ENCODE data around the gene LRRC2.
"Not testable (repeated sequence)": the region's sequence is repeated elsewhere in the genome, so short reads cannot be mapped to it uniquely, and the experiment has no call there.

The LRRC2 gene, protein sequence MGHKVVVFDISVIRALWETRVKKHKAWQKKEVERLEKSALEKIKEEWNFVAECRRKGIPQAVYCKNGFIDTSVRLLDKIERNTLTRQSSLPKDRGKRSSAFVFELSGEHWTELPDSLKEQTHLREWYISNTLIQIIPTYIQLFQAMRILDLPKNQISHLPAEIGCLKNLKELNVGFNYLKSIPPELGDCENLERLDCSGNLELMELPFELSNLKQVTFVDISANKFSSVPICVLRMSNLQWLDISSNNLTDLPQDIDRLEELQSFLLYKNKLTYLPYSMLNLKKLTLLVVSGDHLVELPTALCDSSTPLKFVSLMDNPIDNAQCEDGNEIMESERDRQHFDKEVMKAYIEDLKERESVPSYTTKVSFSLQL

DNA sequence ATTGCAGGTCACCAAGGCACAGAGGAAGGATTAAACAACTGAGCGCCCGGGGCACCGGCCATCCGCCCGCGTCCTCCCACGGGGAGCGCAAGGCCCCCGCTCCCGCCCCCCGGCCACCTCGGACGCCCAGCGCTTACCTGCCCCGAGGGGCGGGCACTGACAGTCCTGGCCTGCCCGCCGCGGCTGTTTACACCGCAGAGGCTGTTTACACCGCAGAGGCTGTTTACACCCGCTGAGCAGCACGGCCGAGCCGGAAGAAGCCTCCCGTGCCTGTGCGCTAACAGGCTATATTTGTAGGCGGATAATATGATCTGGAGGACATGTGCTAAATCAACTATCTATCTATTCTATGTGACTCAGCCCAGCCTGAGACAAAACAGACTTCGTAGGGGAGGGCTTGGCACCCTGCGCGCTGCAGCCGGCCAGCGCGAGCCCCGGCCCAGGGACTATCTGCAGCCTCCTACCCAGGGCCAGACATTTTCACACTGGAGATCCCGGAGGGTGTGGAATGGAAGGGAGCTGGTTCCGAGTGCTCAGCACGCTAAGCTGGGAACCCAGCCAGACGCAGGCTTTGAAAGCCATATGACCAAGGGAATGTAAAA, at the start of gene LRRC2:
Gene LRRC2 (minus strand): TSS at position 263 of the 602 bp plus-strand sequence. CDS start 14,711 bp downstream, outside the sequence.
- DNase-seq (ENCODE audit: low spot score), result peak; percentile 51

DNA sequence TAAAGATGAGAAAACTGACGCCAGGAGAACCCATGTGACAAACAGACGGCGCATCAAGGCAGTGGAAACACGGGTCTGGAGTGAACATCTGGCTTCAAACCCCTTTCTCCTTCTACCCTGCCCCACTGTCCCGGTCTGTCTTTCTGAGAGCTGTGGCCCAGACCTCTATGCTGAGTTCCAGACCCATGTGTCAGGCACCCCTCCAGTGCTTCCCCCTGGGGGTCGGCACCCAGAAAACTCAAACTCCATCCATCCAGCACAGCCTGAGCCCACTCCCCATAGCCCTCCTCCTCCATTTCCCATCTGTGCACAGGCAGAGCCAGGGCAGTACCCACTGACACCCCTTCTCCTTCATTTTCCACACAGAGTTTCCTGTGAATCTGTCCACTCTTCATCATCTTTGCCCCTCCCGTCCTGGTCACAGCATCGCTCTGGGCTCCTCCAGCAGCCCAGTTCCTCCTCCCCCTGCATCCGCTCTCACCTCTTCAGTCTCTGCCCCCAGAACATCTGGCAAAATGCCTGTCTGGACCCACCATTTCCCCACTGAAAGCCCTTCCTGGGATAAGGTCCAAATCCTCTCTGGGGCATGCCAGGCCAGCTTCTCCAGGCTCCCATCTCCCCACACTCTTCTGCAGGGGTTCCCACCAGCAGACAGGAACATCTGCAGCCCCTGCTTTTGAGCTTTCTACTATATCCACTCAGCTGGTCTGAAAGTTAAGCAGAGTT, 49.1 kb upstream of the LRRC2 start:
- DNase-seq (ENCODE audit: low spot score), result no peak

DNA sequence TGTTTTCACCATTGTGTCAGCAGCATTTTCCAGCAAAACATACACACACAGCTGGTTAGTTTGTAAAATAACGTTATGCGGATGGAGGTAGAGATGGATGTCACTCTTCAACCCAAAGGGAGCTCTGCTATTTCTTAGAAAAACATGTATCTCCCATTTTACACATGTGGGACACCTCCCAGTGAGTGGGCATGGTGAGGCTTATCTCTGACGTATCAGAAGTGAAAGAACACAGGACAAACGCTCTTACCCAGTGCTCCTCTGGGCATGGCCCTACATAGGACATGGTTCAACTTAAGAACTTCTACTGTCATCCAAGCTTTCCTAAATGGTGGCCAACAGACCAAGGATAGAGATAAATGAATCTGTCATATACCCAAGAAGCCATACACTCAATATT, 48.3 kb upstream of the LRRC2 start:
- DNase-seq (ENCODE audit: low spot score), result no peak

DNA sequence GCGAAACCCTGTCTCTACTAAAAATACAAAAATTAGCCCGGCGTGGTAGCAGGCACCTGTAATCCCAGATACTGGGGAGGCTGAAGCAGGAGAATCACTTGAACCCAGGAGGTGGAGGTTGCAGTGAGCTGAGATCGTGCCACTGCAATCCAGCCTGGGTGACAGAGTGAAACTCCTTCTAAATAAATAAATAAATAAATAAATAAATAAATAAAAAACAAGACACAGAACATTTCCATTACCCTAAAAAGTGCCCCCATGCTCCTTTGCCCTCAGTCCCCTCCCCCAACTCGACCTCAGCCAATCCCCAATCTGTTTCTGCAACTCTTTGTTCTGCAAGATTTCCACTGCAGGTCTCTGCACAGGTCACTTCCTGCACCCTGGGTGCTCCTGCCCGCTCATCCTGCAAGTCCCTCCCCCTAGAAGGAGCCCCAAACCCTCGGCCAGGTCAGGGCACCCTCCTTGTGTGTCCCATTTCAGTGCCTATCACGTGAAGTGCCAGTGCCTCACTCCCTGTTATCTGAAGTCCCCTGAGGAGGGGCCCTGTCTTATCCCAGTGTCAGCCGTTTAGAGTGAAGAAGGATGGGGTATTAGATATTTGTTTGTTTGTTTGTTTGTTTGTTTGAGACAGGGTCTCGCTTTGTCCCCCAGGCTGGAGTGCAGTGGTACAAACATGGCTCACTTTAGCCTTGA, 47.4 kb upstream of the LRRC2 start:
- no peak for DNase-seq (ENCODE audit: low spot score)

DNA sequence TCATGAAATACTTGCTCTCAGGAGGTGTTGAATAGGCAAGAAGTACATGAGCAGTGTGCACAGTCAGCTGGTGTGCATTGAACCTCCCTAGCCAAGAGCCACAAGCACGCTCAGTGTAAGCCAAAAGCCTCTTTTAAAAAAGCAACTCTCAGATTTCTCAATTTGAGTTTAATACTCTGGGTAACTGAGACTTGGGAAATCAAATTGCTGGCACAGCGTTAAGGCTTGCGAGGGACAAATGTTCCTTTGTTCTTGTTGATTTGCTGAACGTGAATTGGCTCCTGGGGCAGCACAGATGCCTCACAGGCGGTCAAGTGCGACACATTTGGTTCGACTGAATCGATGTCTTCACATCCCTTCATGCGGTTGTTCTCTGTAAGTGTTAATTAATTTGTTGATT, 46.2 kb upstream of the LRRC2 start, which contains the start of gene FAM240A:
Gene FAM240A (plus strand): TSS at position 202 of the 400 bp plus-strand sequence. CDS start 159 bp downstream, at position 361.
- DNase-seq (ENCODE audit: low spot score), result no peak

DNA sequence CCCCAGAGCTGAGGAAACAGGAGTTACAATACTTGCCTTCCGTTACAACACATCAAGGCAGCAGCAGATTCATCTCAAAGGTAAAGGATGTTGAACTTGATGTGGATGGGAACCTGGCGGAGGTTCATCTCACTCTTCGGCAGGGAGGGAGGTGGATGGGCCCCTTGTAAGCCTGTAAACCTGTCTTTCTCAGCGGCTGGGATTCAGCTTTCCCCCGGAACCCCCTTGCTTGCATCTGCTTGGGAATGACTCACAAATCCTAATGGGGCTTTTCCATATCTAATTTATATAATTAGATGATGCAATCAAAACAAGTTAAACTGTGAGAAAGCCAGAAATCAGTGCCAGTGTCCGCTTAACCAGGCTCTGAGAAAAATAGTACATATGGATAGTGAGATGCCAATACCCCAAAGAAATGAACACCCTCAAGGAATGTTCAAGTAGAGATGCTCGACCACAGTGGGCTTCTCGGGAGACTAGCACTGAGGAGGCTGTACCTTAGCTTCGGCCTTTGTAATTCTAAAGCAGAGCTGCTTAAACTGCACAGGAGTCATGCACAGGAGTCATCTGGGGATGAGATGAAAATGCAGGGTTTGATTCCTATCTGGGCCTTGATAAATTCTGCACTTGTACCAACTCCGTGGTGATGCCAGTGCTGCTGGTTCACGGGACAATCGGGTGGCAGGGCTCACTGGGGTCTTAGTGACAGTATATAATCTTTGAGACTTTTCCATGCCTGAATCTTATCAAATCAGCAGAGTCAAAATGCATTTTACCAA, 44.0 kb upstream of the LRRC2 start:
- no peak for DNase-seq (ENCODE audit: low spot score)

DNA sequence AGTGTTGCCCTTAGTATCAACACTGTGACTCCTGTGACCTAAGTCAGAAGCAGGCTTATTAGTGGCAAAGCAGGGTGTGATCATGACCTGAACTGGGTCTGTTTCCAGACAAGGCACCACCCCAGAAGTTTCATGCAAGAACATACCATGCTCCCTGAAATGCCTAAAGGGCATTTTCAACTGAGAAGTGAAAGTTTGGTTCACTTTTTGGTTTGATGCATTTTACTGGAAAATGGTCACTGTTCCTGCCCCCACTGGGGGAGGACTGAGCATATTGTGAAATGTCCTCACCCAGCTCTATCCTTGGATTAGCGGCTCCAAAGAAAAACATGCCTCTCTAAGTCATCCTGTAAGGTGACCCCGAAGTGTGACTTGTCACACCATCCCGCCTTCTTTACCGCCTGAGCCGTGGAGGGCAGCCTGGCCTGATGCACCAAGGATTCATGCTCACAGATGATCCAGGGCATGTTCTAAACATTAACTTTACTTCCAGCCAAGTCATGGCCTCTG, 43.2 kb upstream of the LRRC2 start:
- DNase-seq (ENCODE audit: low spot score), result no peak

DNA sequence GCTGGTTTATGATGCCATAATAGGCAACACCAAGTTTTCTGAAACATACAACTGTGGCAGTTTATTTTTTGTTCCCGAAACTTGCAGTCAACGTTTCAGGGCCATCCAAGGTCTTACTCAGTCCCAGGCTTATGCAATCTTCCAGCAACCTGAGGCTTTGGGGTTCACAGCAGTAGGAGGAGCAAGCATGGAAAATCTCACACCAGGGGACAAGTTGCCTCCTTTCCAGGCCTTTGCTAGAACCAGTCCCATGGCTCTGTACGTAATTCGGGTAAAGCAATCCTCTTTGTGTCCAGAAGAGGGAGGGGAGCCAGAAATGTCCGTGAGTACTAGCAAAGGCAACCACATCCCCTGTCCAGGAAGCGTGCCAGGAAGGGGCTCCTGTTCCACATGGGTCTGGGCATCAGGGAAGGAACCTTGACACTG, 41.5 kb upstream of the LRRC2 start:
- DNase-seq (ENCODE audit: low spot score), result peak; percentile 63

DNA sequence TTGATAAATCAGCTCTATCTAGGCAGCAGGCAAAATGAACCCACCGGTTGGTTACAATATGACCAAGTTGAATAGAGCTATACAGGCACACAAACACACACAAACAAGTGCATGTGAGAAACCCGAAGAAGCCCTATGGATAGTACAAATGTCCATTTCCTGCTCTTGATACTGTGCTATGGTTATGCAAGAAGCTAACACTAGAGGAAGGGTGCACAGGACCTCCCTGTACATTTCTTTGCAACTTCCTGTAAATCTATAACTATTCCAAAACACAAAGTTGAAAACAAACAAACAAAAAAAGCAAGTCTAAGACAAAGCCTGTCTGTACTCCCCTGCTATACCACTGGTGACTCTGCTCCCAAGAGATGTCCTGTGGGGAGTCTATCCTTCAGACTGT, 38.0 kb upstream of the LRRC2 start:
- no peak for DNase-seq (ENCODE audit: low spot score)

DNA sequence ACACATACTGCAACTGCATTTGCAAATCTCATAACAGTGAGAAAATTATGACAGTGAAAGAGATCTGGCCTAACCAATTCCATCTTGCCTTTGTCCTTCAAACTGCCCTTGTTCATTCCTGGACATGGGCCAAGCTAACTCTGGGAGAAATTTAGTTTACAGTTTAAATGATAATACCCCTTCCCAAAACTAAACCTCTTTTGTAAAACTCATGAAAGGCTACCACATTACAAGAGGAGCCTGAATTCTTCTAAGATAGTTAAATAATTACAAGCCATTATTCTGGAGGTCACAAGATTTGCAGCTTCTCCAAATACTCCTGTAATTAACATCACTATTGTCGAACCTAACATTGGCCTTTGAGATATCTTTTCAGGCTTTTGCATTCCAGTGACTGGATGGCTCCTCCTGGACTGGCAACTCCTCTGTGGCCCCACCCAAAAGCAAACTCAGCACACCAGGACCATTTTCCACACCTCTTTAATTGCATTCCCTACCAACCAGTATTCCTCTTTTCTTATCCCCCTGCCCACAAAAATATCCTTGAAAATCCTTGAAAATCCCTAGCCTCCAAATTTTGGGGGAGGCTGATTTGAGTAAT, 37.4 kb upstream of the LRRC2 start:
- DNase-seq (ENCODE audit: low spot score), result no peak

DNA sequence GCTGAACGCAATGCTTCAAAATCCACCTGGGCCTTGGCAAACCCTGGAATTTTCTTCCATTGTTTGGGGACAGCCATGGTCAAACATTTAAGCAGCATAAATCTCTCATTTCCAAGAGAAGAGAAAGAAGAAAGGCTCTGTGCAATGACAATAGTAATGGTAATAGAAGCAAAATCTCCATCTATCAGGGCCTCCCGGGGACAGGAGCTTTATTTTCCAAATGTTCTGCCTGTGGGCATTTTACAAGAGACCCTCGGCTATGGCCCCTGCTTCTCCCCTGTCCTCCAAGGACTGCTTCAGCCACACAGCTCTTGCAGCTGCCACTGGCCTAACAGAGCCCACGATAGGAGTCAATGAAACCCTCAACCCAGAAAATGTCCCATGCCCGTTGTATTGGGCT, 33.5 kb upstream of the LRRC2 start:
- DNase-seq (ENCODE audit: low spot score), result no peak

DNA sequence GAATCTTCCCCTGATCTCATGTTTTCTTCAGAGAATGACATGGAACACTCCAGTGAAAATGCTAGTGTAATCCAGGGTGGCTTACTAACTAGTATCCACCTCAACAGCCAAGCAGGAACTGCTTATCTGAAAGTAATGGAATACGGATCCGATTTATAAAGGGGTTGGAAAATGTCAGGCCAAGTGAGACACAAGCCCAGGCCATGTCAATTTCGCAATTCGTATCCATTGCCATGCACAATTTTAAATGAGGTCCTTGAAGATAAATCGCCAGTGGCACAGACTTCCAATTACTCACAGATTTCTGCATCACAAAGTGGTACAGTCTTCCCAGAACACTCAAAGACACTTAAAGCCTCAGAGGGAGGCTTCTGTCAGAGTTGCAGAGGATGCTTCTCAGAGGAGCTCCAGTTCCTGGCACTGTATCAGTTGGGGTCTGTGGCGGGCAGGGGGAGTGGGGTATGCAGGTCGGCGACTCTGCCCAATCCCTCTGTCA, 29.8 kb upstream of the LRRC2 start:
- no peak for DNase-seq (ENCODE audit: low spot score)

DNA sequence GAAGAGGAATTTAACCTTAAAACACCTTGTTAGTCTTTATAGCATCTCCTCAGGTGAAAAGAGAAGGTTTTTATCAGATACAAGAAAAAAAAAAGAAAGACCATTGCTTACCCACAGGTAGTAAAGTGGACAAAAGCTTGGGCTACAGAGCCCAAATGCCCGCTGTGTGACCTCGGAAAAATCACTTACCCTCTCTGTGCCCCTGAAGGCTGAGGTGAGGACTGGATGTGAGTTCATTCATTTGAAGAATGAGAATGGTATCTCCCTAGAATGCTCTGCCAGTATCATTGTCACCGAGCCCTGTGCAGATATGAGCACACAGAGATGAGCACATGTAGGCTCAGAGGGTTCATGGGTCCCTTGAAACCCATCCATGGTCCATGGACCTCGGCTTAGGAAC, 28.6 kb upstream of the LRRC2 start:
- DNase-seq (ENCODE audit: low spot score), result no peak

DNA sequence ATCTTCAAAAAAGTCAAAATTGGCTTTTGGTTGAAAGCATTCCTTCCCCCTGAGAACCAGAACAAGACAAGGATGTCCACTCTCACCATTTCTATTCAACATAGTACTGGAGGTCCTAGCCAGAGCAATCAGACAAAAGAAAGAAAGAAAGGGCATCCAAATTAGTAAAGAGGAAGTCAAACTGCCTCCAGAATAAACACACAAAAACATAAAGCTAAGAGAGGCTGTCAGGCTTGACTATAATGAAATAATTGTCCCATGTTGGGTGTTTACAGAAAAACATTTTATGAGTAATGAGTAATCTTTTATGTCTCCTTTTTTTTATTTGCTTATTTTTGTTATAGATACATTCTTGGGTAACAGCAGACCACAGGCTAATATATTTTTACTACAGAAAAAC, 27.9 kb upstream of the LRRC2 start:
- DNase-seq (ENCODE audit: low spot score), result no peak

DNA sequence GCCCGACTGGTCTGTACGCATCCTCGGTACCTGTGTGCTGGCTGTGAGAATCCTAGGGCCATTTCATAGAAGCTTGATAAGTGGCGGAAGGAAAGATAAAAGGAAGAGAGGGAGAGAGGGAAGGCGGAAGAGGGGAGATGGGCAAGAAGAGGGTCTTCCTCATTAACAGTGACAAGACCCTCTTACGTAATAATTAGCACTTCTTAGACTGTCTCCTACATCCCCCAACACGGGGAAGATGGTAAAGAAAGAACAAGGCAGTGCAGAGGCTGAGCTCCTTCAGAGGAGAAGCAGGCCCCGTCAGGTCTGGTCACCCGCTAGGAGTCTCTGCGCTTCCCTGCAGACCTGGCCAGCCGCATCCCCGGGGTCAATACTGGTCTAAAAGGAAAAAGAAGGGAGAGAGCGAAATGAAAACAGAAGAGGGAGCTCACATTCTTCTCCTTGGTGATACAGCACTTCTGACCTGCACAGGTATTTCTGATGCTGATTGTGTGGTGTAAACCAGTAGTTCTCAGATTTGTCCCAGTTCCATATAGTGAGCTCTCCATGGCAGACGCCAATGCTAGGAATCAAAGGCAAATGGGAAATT, 27.3 kb upstream of the LRRC2 start:
- DNase-seq (ENCODE audit: low spot score), result no peak

DNA sequence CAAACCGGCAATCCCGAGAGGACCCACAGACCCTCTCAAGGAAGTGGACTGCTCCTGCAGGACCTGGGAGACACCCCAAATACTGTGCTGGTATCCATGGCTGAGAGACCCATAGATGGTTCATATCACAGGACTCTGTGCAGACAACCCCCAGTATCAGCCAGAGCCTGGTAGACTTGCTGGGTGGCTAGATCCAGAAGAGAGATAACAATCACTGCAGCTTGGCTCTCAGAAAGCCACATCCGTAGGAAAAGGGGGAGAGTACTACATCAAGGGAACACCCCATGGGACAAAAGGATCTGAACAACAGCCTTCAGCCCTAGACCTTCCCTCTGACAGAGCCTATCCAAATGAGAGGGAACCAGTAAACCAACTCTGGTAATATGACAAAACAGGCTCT, 21.2 kb upstream of the LRRC2 start:
- DNase-seq (ENCODE audit: low spot score), result not testable (repeated sequence)

DNA sequence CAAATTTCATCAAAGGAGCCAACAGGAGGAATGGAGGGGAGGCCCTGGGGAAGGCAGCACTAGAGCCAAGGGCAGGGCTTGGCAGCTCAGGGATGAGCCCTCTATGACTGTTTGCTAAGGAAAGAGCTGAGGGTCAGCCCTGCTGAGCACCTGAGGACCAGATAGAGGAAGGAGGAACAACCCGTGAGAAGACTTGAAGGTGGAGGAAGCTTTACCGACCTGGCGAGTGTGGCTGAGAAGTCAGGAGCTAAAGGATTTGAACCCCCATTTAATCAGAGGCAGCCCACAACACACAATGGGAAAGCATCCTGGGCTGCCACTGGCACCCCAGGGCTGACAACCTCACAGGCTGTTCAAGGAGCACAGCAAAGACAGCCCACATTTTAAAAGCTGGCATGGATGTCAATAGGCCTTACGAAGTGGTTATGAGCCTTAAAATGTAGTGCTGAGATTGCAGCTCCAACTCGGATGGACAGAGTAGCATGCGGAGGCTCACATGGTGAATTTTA, 20.7 kb upstream of the LRRC2 start:
- DNase-seq (ENCODE audit: low spot score), result no peak

DNA sequence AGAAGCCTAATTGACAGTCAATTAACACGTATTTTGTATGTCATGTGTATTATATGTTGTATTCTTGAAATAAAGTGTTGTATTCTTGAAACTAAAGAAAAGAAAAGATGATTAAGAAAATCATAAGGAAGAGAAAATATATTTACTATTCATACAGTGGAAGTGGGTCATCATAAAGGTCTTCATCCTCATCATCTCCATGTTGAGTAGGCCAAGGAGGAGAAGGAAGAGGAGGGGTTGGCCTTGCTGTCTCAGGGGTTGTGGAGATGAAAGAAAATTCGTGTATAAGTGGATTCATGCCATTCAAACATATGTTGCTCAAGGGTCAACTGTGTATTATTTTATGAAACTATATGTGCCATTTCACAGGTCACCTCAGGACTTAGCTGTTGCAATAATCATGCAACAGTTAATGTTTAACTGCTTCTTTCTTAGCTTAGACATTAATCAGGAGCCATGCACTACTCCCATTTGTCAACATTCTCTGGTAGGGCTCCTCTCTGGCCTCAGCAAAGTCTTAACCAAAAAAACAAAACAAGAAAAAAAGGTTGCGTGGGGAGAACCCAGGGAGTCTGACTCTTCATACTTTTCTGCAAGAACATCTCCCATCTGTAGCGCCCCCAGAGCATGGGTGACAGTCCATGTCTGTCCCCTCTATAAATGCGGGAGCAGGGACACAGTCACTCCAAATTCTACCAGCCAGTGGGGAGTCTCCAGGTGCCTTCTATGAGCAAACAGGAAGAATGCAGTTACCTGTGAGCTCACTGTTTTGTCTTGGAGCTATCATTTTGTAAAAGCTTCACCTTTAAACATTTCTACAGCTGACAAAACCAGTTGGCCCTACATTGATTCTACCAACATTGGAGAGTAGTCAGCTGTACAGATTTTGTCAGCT, 19.9 kb upstream of the LRRC2 start:
- peak; percentile 73 for DNase-seq (ENCODE audit: low spot score)
